Adrenal gland (tissue), 5 donors: ENCODE data around the gene CSH1.

Source experiments
- CTCF ChIP-seq, 6 experiments: fragments of 450-650 bp in 4 of 6; fragments of 200-600 bp in 2 of 6; sonication (generic) in 1 of 6; IDR thresholded peaks; 1 replicate in 5 of 6; 2 replicates in 1 of 6; pipeline versions ENCODE4 v1.5.1 to v1.8.0; 2016 to 2021; ENCODE audit warnings: antibody characterized with exemption in 6 of 6, mild to moderate bottlenecking in 2 of 6, moderate library complexity in 1 of 6
- POLR2A ChIP-seq, 2 donors: fragments of 450-650 bp; IDR thresholded peaks; one replicate each; pipeline ENCODE4 v1.6.1; 2017; ENCODE audit warnings: antibody characterized with exemption in 2 of 2, mild to moderate bottlenecking in 2 of 2, moderate library complexity in 1 of 2
- donor health status: DM: no; HTN: no; CAD: no.

- TF ChIP-seq POLR2A (IDR thresholded peaks at IDR 0.05), result no peak
- no peak for TF ChIP-seq CTCF (IDR thresholded peaks at IDR 0.05)
Measured at GRCh38 chr17:63880706-63881105, 15.7 kb downstream of the CSH1 start.
